Measurements from ENCODE around the gene RPS16. TPM values are rescaled to one million over a fixed set of nuclear protein-coding genes. Genes with fewer than 3 reads are reported as not detected.

RPS16 gene
- total RNA-seq, 4 donors from 2014 or later = 1,066 to 1,636 (median 1,467) TPM

DNA sequence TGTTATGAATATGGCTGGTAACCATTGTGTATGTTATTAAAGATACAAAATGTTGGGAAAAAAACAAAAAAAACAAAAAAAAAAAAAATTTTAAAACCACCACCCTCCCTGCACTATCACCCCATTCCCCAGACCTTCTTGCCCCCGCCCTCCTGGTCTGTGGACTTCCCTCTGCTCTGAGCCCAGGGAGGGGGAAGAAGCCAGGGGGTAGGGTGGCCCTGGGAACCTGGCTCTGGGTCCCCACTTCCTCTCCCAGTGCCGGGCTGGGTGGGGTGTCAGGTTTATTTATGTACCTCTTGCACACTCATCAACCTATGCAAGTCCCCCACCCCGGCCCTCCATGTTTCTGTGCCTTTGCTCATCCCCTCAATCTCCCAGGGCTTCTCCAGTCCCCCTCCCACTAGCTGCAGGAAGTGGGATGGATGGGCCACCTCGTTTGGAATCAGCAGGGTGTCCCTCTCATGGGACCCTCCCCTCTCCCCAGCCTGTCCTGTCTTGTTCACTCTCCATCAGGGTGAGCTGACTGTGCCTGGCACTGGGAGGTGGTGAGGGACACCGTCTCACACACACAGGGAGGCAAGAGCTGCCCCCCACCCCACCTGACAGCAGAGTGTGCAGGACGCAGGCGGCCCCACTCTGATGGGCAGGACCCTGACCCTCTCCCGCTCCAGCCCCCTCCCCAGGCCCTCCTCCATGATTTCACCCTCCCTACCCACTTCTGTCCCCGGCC lies 50.7 kb downstream of the RPS16 start:
- intact Hi-C loops (cut with DNase I; ENCODE audit: low total_unique reads) (loop anchor here (10.0 kb wide), 1 partner anchor 850 kb away; no protein-coding TSS in a partner anchor), in situ Hi-C loops (cut with MboI; ENCODE audit: low sequenced_read_pairs in 4 of 4) (no loop called here)
- Histone ChIP-seq H3K4me1 (peaks cover 4 to 6% of the 10 kb centered on the region in 2 donors), H3K27me3 (no peaks in the 10 kb centered on the region), H3K27ac (no peak overlapping the region), H3K36me3 (peaks cover 0 to 84% of the 10 kb centered on the region in 2 donors), H3K4me3 (no peak overlapping the region), H3K9me3 (no peaks in the 10 kb centered on the region)
- no peak for TF ChIP-seq POLR2A (IDR thresholded peaks at IDR 0.05)
- TF ChIP-seq, protein P1, sequence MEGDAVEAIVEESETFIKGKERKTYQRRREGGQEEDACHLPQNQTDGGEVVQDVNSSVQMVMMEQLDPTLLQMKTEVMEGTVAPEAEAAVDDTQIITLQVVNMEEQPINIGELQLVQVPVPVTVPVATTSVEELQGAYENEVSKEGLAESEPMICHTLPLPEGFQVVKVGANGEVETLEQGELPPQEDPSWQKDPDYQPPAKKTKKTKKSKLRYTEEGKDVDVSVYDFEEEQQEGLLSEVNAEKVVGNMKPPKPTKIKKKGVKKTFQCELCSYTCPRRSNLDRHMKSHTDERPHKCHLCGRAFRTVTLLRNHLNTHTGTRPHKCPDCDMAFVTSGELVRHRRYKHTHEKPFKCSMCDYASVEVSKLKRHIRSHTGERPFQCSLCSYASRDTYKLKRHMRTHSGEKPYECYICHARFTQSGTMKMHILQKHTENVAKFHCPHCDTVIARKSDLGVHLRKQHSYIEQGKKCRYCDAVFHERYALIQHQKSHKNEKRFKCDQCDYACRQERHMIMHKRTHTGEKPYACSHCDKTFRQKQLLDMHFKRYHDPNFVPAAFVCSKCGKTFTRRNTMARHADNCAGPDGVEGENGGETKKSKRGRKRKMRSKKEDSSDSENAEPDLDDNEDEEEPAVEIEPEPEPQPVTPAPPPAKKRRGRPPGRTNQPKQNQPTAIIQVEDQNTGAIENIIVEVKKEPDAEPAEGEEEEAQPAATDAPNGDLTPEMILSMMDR (IDR thresholded peaks at IDR 0.05 in 4 of 5, conservative IDR thresholded peaks at IDR 0.05 in 1 of 5) = no peak
- DNase-seq = no peak
- no peak for ATAC-seq

Small RNA genes within 50 kb of the gene (microRNA-seq; reads per million reads assigned to microRNA genes)
- gene MIR4530 (ENCODE audit: borderline replicate concordance in 2 of 2) = 0 reads per million in 2 donors

Other genes starting within 250 kb of the RPS16 start
- gene NCCRP1, start 239.0 kb downstream of the RPS16 start, total RNA-seq = not detected
- not detected for gene SYCN, start 231.7 kb downstream of the RPS16 start, total RNA-seq
- not detected for gene IFNL3, start 190.9 kb downstream of the RPS16 start, total RNA-seq
- gene IFNL4, start 187.1 kb downstream of the RPS16 start, total RNA-seq = not detected
- not detected for gene IFNL2, start 167.6 kb downstream of the RPS16 start, total RNA-seq
- not detected for gene IFNL1, start 139.5 kb downstream of the RPS16 start, total RNA-seq
- gene LRFN1, start 115.1 kb downstream of the RPS16 start, total RNA-seq = under 1 TPM in 1 of 4 donors, not detected in 3; 0.26 TPM
- gene GMFG, start 99.9 kb downstream of the RPS16 start, total RNA-seq = 1 to 10 TPM; 2.3 to 5.4 (median 3.7) TPM
- gene SAMD4B, start 93.5 kb downstream of the RPS16 start, total RNA-seq = 10 to 100 TPM; 30.9 to 63.7 (median 59.2) TPM
- gene PAF1, start 44.8 kb downstream of the RPS16 start, total RNA-seq = 10 to 100 TPM; 48.1 to 65.3 (median 50.2) TPM
- gene MED29, start 44.6 kb downstream of the RPS16 start, total RNA-seq = 10 to 100 TPM; 25.5 to 48.1 (median 37.7) TPM
- 100 to 1,000 TPM in 2 of 4 donors, 10 to 100 TPM in 2; 72.2 to 202 (median 132) TPM for gene ZFP36, start 29.1 kb downstream of the RPS16 start, total RNA-seq
- 1 to 10 TPM; 1.3 to 3.6 (median 3.3) TPM for gene PLEKHG2, start 23.3 kb downstream of the RPS16 start, total RNA-seq
- gene SUPT5H, start 9.6 kb upstream of the RPS16 start, total RNA-seq = 100 to 1,000 TPM in 2 of 4 donors, 10 to 100 TPM in 2; 60.7 to 148 (median 108) TPM
- gene TIMM50, start 44.9 kb upstream of the RPS16 start, total RNA-seq = 10 to 100 TPM; 66.9 to 97.6 (median 85.6) TPM
- gene DLL3, start 63.0 kb upstream of the RPS16 start, total RNA-seq = not detected
- not detected for gene SELENOV, start 79.2 kb upstream of the RPS16 start, total RNA-seq
- gene EID2B, start 96.9 kb upstream of the RPS16 start, total RNA-seq = 1 to 10 TPM in 3 of 4 donors, under 1 TPM in 1; 0.91 to 6.5 (median 1.2) TPM
- 10 to 100 TPM in 2 of 4 donors, 1 to 10 TPM in 2; 7.8 to 12.7 (median 9.4) TPM for gene EID2, start 104.2 kb upstream of the RPS16 start, total RNA-seq
- not detected for gene LGALS13, start 166.6 kb upstream of the RPS16 start, total RNA-seq
- gene LGALS16, start 220.0 kb upstream of the RPS16 start, total RNA-seq = not detected

All from gastrocnemius medialis (tissue), 4 donors.